ENCODE data around the gene VWF. TPM values are rescaled to one million over a fixed set of nuclear protein-coding genes. Genes with fewer than 3 reads are reported as not detected.

VWF gene
- total and polyA plus RNA-seq, 2 of the 4 experiments (the other 2 are of a cell fraction): under 0.01 to 0.09 TPM

GRCh38 chr12:6148061-6148460 lies 23.6 kb upstream of the VWF start:
- WGBS, 2 experiments (ENCODE audit: extremely low coverage in 2 of 2, insufficient read length in 1 of 2): no CpG with 5 or more reads among the region's 2 CpGs
- no peaks in the 10 kb centered on the region for H4K20me1 ChIP-seq (ENCODE audit: insufficient read depth, low read length)
- no peaks in the 10 kb centered on the region for H3K36me3 ChIP-seq (ENCODE audit: control insufficient read depth, insufficient read depth, low read length)
- ChIA-PET CTCF (interaction anchor here (0.6 kb wide), 1 partner anchor 20 kb away, joined by 3 read pairs; no protein-coding TSS in a partner anchor), POLR2A (ENCODE audit: unreplicated experiment) (no interaction called here)
- H2BK120ac ChIP-seq (ENCODE audit: low read depth, low read length): no peak overlapping the region
- no peak overlapping the region for H4K91ac ChIP-seq (ENCODE audit: insufficient read depth, low read depth, low read length)
- no peak overlapping the region for H3K27ac ChIP-seq (ENCODE audit: insufficient read depth, low read length)
- DNase-seq: no peak
- dilution Hi-C loops (cut with HindIII; ENCODE audit: low sequenced_read_pairs, unreplicated experiment): no loop called here
- H3K4me1 ChIP-seq (ENCODE audit: control insufficient read depth, insufficient read depth, low read length): no peaks in the 10 kb centered on the region
- H3K9me1 ChIP-seq (ENCODE audit: insufficient read depth, low read length): no peaks in the 10 kb centered on the region; the same call in 1 of the 2 replicates
- no peak overlapping the region for H3K4me2 ChIP-seq (ENCODE audit: low read depth, low read length)
- H3K79me1 ChIP-seq (ENCODE audit: low read depth in 1 of 2, low read length in 2 of 2): no peaks in the 10 kb centered on the region
- H3K56ac ChIP-seq (ENCODE audit: extremely low read depth, insufficient read depth, low read length): no peak overlapping the region
- H3K23ac ChIP-seq (ENCODE audit: low read depth, low read length): no peak overlapping the region
- H2BK20ac ChIP-seq (ENCODE audit: low read depth, low read length): no peak overlapping the region
- no peak overlapping the region for H2AK5ac ChIP-seq (ENCODE audit: low read depth, low read length)
- no peak overlapping the region for H4K8ac ChIP-seq (ENCODE audit: low read depth in 2 of 2, low read length in 2 of 2)
- intact Hi-C loops (cut with micrococcal nuclease): no loop called here
- no peak overlapping the region for H3K4me3 ChIP-seq (ENCODE audit: insufficient read depth, low read depth, low read length)
- no peak overlapping the region for H2AFZ ChIP-seq (replicated peaks; ENCODE audit: low read length, poor library complexity)
- no TSS peak for BruUV-seq (replicated peaks)
- TF ChIP-seq MAFK (IDR thresholded peaks at IDR 0.05; ENCODE audit: low read depth, low read length): no peak
- no peak for TF ChIP-seq FOS (IDR thresholded peaks at IDR 0.05; ENCODE audit: low read depth, low read length)
- TF ChIP-seq BHLHE40 (IDR thresholded peaks at IDR 0.05; ENCODE audit: low read depth, low read length): no peak
- no peak for TF ChIP-seq CEBPB (IDR thresholded peaks at IDR 0.05; ENCODE audit: low read depth, low read length)
- no peak for TF ChIP-seq CTCF (conservative IDR thresholded peaks at IDR 0.05; ENCODE audit: low read depth, low read length)
- TF ChIP-seq SMC3 (IDR thresholded peaks at IDR 0.05; ENCODE audit: low read depth, low read length): no peak
- no peak overlapping the region for H2BK15ac ChIP-seq (ENCODE audit: low read depth, low read length)
- H4K5ac ChIP-seq (ENCODE audit: low read depth, low read length): no peak overlapping the region
- no peak overlapping the region for H2AK9ac ChIP-seq (replicated peaks; ENCODE audit: low read depth, low read length, poor library complexity)
- H2BK5ac ChIP-seq (ENCODE audit: low read depth, low read length, poor library complexity, severe bottlenecking): no peak overlapping the region
- no peaks in the 10 kb centered on the region for H3K27me3 ChIP-seq (ENCODE audit: control insufficient read depth, insufficient read depth, low read length)
- H3K14ac ChIP-seq (replicated peaks; ENCODE audit: low read depth, low read length): no peak overlapping the region
- H3K9ac ChIP-seq (ENCODE audit: low read depth, low read length): no peak overlapping the region
- no peak overlapping the region for H3K4ac ChIP-seq (ENCODE audit: low read depth, low read length)
- ATAC-seq (ENCODE audit: low read depth): no peak
- no peaks in the 10 kb centered on the region for H3K9me3 ChIP-seq (ENCODE audit: control insufficient read depth, insufficient read depth, low read length)
- H3K18ac ChIP-seq (ENCODE audit: low read depth, low read length): no peak overlapping the region
- in situ Hi-C loops (cut with MboI; ENCODE audit: low sequenced_read_pairs): no loop called here

Data from IMR-90 (cell line).